SK-N-SH treated with all-trans-retinoic acid at 6 μM for 48 hours (cell line): ENCODE results near the gene UGT1A9.

Source experiments
- ATAC-seq: fragments of 200-7000 bp; cut with Tn5 transposase; 3 replicates; pipeline ENCODE4 v1.9.1; 2020; ENCODE audit warnings: mild to moderate bottlenecking, moderate library complexity
- ARNTL ChIP-seq: fragments of 450-650 bp; formaldehyde crosslinking; IDR thresholded peaks from 2 replicates; pipeline ENCODE4 v1.5.0; 2020; ENCODE audit warnings: low read depth, mild to moderate bottlenecking, moderate library complexity, borderline replicate concordance
- BACH2 ChIP-seq: fragments of 250-450 bp; sonication (Bioruptor Pico); IDR thresholded peaks from 2 replicates; pipeline ENCODE4 v1.9.0; 2021; ENCODE audit warnings: mild to moderate bottlenecking, borderline replicate concordance
- CREB5 ChIP-seq: fragments of 250-450 bp; sonication (Bioruptor Pico); IDR thresholded peaks from 2 replicates; pipeline ENCODE4 v1.5.1; 2020; ENCODE audit warnings: low read depth, mild to moderate bottlenecking, moderate library complexity
- CSDC2 ChIP-seq: fragments of 250-450 bp; sonication (Bioruptor Pico); IDR thresholded peaks from 2 replicates; pipeline ENCODE4 v1.5.0; 2020; ENCODE audit warnings: mild to moderate bottlenecking, moderate library complexity
- CSRNP3 ChIP-seq: fragments of 250-450 bp; sonication (Bioruptor Pico); IDR thresholded peaks from 2 replicates; pipeline ENCODE4 v1.5.1; 2021; ENCODE audit warnings: mild to moderate bottlenecking, moderate library complexity
- ESRRG ChIP-seq: fragments of 250-450 bp; sonication (Bioruptor Pico); IDR thresholded peaks from 2 replicates; pipeline ENCODE4 v1.6.1; 2021; ENCODE audit warnings: mild to moderate bottlenecking
- GLIS3 ChIP-seq: fragments of 250-450 bp; sonication (Bioruptor Pico); IDR thresholded peaks from 2 replicates; pipeline ENCODE4 v1.5.0; 2020; ENCODE audit warnings: mild to moderate bottlenecking, moderate library complexity
- ISL1 ChIP-seq: fragments of 250-450 bp; sonication (Bioruptor Pico); IDR thresholded peaks from 2 replicates; pipeline ENCODE4 v2.1.2; 2022; ENCODE audit warnings: mild to moderate bottlenecking, moderate library complexity
- OSR1 ChIP-seq: fragments of 250-450 bp; sonication (Bioruptor Pico); IDR thresholded peaks from 2 replicates; pipeline ENCODE4 v1.8.0; 2022; ENCODE audit warnings: moderate library complexity, mild to moderate bottlenecking, inconsistent platforms
- PATZ1 ChIP-seq: fragments of 250-450 bp; sonication (Bioruptor Pico); IDR thresholded peaks from 2 replicates; pipeline ENCODE4 v1.8.0; 2020; ENCODE audit warnings: mild to moderate bottlenecking, moderate library complexity, borderline replicate concordance
- POU6F1 ChIP-seq: fragments of 250-450 bp; sonication (Bioruptor Pico); IDR thresholded peaks from 2 replicates; pipeline ENCODE4 v1.8.0; 2021; ENCODE audit warnings: low read depth, mild to moderate bottlenecking, moderate library complexity, borderline replicate concordance
- PPARA ChIP-seq: fragments of 250-450 bp; sonication (Bioruptor Pico); IDR thresholded peaks from 2 replicates; pipeline ENCODE4 v1.5.0; 2020; ENCODE audit warnings: mild to moderate bottlenecking, borderline replicate concordance
- RARB ChIP-seq: fragments of 250-450 bp; sonication (Bioruptor Pico); IDR thresholded peaks from 2 replicates; pipeline ENCODE4 v1.8.0; 2021; ENCODE audit warnings: mild to moderate bottlenecking, moderate library complexity
- SNAI2 ChIP-seq: fragments of 250-450 bp; sonication (Bioruptor Pico); IDR thresholded peaks from 2 replicates; pipeline ENCODE4 v1.5.0; 2020; ENCODE audit warnings: mild to moderate bottlenecking, moderate library complexity
- TCF4 ChIP-seq: fragments of 250-450 bp; sonication (Bioruptor Pico); IDR thresholded peaks from 2 replicates; pipeline ENCODE4 v1.8.0; 2021; ENCODE audit warnings: mild to moderate bottlenecking, moderate library complexity, borderline replicate concordance
- TOX ChIP-seq: fragments of 250-450 bp; sonication (Bioruptor Pico); IDR thresholded peaks from 2 replicates; pipeline ENCODE4 v1.8.0; 2021; ENCODE audit warnings: mild to moderate bottlenecking, moderate library complexity, borderline replicate concordance
- TSHZ2 ChIP-seq: fragments of 250-450 bp; sonication (Bioruptor Pico); IDR thresholded peaks from 2 replicates; pipeline ENCODE4 v1.5.0; 2020; ENCODE audit warnings: mild to moderate bottlenecking, moderate library complexity
- ZC3H10 ChIP-seq: fragments of 250-450 bp; sonication (Bioruptor Pico); IDR thresholded peaks from 2 replicates; pipeline ENCODE4 v1.5.1; 2021; ENCODE audit warnings: mild to moderate bottlenecking, moderate library complexity
- ZFP3 ChIP-seq: fragments of 250-450 bp; sonication (Bioruptor Pico); IDR thresholded peaks from 2 replicates; pipeline ENCODE4 v1.5.0; 2020; ENCODE audit warnings: mild to moderate bottlenecking, moderate library complexity
- ZFP30 ChIP-seq: fragments of 450-650 bp; formaldehyde crosslinking; IDR thresholded peaks from 2 replicates; pipeline ENCODE4 v1.5.0; 2022; ENCODE audit warnings: mild to moderate bottlenecking, moderate library complexity
- ZNF565 ChIP-seq: fragments of 450-650 bp; formaldehyde crosslinking; conservative IDR thresholded peaks from 2 replicates; pipeline ENCODE4 v1.5.0; 2020; ENCODE audit warnings: low read depth, mild to moderate bottlenecking, moderate library complexity
- ZNF70 ChIP-seq: fragments of 450-650 bp; formaldehyde crosslinking; IDR thresholded peaks from 2 replicates; pipeline ENCODE4 v1.5.0; 2020; ENCODE audit warnings: mild to moderate bottlenecking, moderate library complexity
- ZNF8 ChIP-seq: fragments of 450-650 bp; formaldehyde crosslinking; IDR thresholded peaks from 2 replicates; pipeline ENCODE4 v1.5.0; 2020; ENCODE audit warnings: mild to moderate bottlenecking, moderate library complexity

The UGT1A9 gene

GRCh38 chr2:233761040-233761769 is 89.5 kb downstream of the UGT1A9 start:
- ATAC-seq = no peak
- TF ChIP-seq SNAI2 (peak; percentile 36; the same call in 1 of the 2 replicates), TOX (no peak), TCF4 (CRISPR knock-in tag) (no peak), POU6F1 (no peak), TSHZ2 (CRISPR knock-in tag) (peak; percentile 18; the same call in 1 of the 2 replicates), ISL1 (CRISPR knock-in tag) (peak; percentile 89), CREB5 (peak; percentile 47; the same call in 1 of the 2 replicates), ZNF8 (CRISPR knock-in tag) (no peak), ZFP30 (CRISPR knock-in tag) (no peak), ZFP3 (peak; percentile 47; the same call in 1 of the 2 replicates), GLIS3 (CRISPR knock-in tag) (no peak), CSDC2 (CRISPR knock-in tag) (0 out of 2 replicates have a peak, but pooled peaks have one; percentile 64), ZNF70 (CRISPR knock-in tag) (no peak), OSR1 (CRISPR knock-in tag) (no peak), PATZ1 (CRISPR knock-in tag) (0 out of 2 replicates have a peak, but pooled peaks have one; percentile 21), ZC3H10 (no peak), BACH2 (no peak), ARNTL (CRISPR knock-in tag) (no peak), ESRRG (CRISPR knock-in tag) (no peak), CSRNP3 (CRISPR knock-in tag) (no peak), RARB (CRISPR knock-in tag) (no peak), PPARA (CRISPR knock-in tag) (no peak), ZNF565 (CRISPR knock-in tag) (no peak)
- TF ChIP-seq, all 23 proteins: peak for 7

- TF ChIP-seq ISL1 (CRISPR knock-in tag) (0 out of 2 replicates have a peak, but pooled peaks have one; percentile 11), RARB (CRISPR knock-in tag) (no peak), CSRNP3 (CRISPR knock-in tag) (no peak)
- ATAC-seq = no peak
Measured at GRCh38 chr2:233764264-233764663, 92.6 kb downstream of the UGT1A9 start.
